GM12891 (cell line): ENCODE results near the gene AFG3L2.
A peak's percentile ranks its signal among the peaks of the same experiment; 100 is the strongest.

ENCODE experiments used
- DNase-seq: peaks from one replicate; pipeline ENCODE4 v3.0.0; 2011; ENCODE audit warnings: low spot score; ENCODE audit not compliant: insufficient read length
- FAIRE-seq: peaks from 2 replicates; lab custom pipeline; 2011; peaks lifted over from hg19 to GRCh38; lab: Jason Lieb, UNC
- PAX5 ChIP-seq: IDR thresholded peaks from 2 replicates; pipeline ENCODE4 v1.6.1; 2011; ENCODE audit warnings: low read length, moderate library complexity, mild to moderate bottlenecking; ENCODE audit not compliant: insufficient read depth, severe bottlenecking
- POLR2A ChIP-seq: IDR thresholded peaks from 2 replicates; pipeline ENCODE4 v1.6.1; 2011; ENCODE audit warnings: low read depth, low read length, control low read depth
- POLR2AphosphoS5 ChIP-seq: IDR thresholded peaks from 2 replicates; pipeline ENCODE4 v1.6.1; 2011; ENCODE audit warnings: low read depth, low read length, control low read depth
- POU2F2 ChIP-seq: IDR thresholded peaks from 2 replicates; pipeline ENCODE4 v1.6.1; 2011; ENCODE audit warnings: low read depth, mild to moderate bottlenecking, control low read depth, low read length, moderate library complexity
- SPI1 ChIP-seq: IDR thresholded peaks from 2 replicates; pipeline ENCODE4 v1.6.1; 2011; ENCODE audit warnings: low read depth, low read length, control low read depth
- TAF1 ChIP-seq: IDR thresholded peaks from 2 replicates; pipeline ENCODE4 v1.6.1; 2011; ENCODE audit warnings: low read depth, low read length, control low read depth

Gene AFG3L2

DNA sequence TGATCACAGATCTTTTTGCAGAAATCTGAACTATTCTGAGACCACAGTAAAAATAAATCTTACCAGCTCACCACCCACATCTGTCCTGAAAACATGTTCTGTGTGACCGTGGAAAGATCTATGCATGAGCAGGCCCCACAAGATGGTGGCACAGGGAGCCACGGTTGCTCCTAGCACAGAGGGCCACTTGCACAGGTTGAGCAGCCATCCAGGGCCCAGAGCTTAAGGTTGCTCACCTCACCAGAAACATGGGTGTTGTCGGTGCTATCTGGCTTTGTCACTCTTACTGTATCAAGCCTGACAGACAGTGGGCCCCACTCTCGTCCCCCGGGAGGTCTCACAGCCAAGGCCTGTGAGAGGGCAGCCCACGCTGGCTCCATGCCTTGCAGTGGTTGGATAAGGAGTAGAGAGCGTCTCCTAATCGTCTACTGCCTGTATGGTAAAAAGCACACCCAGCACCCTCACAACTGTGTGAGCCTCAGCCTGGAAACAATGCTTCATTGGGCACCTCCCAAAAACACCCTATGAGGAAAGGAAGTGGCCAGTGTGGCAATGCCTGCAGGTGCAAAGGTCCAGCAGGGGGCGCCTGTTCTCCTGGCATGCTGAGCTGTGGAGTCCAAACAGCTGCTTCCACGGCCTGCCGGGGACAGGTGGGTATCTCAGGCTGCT, 49.4 kb downstream of the AFG3L2 start:
- FAIRE-seq (peak; percentile 80), DNase-seq (peak; percentile 72)
- no peak for TF ChIP-seq TAF1
- peak; percentile 57 for TF ChIP-seq SPI1
- 0 out of 2 replicates have a peak, but pooled peaks have one; percentile 31 for TF ChIP-seq POLR2A
- TF ChIP-seq POLR2AphosphoS5, result no peak
- TF ChIP-seq POU2F2, result no peak
- no peak for TF ChIP-seq PAX5

DNA sequence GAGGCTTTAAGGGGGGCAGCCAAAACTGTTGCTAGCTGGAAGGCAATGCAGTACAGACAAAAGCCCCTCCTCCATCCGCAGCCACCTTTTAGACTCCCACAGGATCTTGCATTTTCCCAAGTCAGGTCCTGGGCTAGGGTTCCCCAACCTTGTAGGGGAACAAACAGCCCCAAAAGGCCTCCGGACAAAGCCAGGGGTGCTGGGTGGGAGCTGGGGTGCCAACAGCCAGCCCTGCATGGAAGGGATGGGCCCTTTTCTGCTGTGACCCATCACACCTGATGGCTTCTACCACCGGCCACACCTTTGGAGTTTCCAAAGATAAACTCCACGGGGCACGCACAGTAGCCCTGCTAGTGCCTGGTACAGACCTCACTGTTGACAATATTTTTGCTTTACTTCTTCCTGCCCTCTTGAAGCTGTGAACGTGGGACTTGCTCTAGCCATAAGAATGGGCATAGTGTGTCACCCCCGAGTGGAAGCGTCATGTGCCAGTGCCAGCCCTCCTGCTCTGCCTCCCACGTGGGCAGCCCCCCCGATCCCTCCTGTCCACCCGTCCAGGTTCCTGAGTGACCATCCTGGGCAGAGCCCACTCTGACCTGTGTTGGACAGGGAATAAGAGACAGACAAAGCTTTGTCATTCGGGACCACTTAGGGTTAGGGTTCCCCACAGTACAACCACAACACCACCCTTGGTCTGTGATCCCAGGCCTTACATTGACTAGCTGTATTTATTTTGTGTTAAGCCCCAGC, 50.1 kb downstream of the AFG3L2 start:
- DNase-seq (no peak), FAIRE-seq (no peak)
- TF ChIP-seq POLR2A, result peak; percentile 31; the same call in 1 of the 2 replicates
- TF ChIP-seq POU2F2, result no peak
- TF ChIP-seq POLR2AphosphoS5, result no peak
- TF ChIP-seq SPI1, result no peak

DNA sequence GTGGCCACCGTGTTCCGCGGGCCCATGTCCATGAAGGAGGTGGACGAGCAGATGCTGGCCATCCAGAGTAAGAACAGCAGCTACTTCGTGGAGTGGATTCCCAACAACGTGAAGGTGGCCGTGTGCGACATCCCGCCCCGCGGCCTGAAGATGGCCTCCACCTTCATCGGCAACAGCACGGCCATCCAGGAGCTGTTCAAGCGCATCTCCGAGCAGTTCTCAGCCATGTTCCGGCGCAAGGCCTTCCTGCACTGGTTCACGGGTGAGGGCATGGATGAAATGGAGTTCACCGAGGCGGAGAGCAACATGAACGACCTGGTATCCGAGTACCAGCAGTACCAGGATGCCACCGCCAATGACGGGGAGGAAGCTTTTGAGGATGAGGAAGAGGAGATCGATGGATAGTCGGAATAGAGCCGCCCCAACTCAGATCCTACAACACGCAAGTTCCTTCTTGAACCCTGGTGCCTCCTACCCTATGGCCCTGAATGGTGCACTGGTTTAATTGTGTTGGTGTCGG, 51.2 kb downstream of the AFG3L2 start:
- TF ChIP-seq POLR2A (peak; percentile 10; the same call in 1 of the 2 replicates), PAX5 (no peak)
- DNase-seq, result no peak
- FAIRE-seq, result no peak

DNA sequence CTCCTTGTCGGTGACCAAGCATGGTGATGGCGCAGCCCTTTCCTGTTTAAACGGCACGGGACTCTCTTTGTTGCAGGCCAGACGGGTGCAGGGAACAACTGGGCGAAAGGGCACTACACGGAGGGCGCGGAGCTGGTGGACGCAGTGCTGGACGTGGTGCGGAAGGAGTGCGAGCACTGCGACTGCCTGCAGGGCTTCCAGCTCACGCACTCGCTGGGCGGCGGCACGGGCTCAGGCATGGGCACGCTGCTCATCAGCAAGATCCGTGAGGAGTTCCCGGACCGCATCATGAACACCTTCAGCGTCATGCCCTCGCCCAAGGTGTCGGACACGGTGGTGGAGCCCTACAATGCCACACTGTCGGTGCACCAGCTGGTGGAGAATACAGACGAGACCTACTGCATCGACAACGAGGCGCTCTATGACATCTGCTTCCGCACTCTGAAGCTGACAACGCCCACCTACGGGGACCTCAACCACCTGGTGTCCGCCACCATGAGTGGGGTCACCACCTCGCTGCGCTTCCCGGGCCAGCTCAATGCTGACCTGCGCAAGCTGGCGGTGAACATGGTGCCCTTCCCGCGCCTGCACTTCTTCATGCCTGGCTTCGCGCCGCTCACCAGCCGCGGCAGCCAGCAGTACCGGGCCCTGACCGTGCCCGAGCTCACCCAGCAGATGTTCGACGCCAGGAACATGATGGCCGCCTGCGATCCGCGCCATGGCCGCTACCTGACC, 51.9 kb downstream of the AFG3L2 start:
- DNase-seq, result no peak

DNA sequence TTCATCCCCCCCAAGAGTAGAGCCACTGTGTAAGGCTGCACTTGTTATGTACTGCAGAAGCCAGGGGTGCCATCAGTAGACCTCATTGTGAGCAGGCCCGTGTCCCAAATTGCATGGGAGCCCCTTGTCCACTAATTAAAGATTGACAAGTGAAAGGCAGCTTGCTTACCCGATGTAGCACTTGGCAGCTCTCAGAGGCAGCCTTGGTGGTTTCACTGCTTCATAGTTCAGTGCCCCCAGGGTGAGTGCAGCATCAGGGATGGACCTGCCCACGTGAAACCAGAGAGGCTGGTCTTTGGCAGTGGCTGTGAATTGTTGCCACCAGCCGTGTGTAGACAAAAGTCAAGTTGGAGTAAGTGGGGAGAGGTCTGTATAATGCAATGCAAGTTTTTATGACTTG, 55.7 kb downstream of the AFG3L2 start:
- no peak for TF ChIP-seq POLR2A
- TF ChIP-seq SPI1, result no peak
- TF ChIP-seq TAF1, result no peak
- no peak for TF ChIP-seq PAX5
- no peak for TF ChIP-seq POLR2AphosphoS5
- no peak for TF ChIP-seq POU2F2
- DNase-seq, result no peak
- peak; percentile 72 for FAIRE-seq

More for the DNA sequence above, 51.9 kb downstream of the AFG3L2 start:
- no peak for FAIRE-seq
- TF ChIP-seq POLR2A (no peak), TAF1 (no peak), SPI1 (no peak), POLR2AphosphoS5 (no peak; the same call in 1 of the 2 replicates), POU2F2 (no peak), PAX5 (no peak)

DNA sequence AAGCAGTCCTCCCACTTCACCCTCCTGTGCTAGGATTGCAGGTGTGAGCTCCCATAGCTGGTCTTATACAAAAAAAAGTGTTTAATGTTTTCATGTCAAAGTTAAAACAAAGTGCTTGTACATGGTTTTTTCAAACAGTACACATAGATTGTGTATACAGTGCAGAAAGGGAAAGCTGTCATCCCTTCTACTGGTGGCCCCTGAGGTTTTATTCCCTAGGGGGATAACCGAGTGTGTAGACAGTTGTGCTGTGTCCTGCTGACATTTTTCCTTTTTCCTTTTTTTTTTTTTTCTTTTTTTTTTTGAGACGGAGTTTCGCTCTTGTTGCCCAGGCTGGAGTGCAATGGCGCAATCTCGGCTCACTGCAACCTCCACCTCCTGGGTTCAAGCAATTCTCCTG, 58.2 kb downstream of the AFG3L2 start:
- DNase-seq (no peak), FAIRE-seq (no peak)
- no peak for TF ChIP-seq POLR2A
- TF ChIP-seq POU2F2, result no peak
- TF ChIP-seq SPI1, result no peak
- TF ChIP-seq POLR2AphosphoS5, result no peak
- no peak for TF ChIP-seq PAX5
- no peak for TF ChIP-seq TAF1

DNA sequence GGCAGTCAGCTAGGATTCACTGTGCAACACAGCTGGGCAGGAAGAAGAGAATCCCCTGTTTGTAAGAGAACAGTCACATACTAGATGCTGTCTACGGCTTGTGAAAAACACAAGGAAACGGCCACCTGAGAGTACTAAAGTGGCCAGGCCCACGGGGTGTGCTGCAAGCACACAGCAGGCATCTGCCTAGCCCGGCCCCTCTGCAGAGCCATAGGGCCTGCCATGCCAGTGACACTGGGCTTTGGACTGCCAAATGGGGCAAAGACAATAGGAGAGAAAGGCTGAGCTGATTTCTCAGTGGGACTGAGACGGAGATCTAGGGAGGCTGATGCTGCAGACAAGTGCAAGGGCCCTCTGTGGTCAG, 58.7 kb downstream of the AFG3L2 start:
- FAIRE-seq (peak; percentile 58), DNase-seq (no peak)

DNA sequence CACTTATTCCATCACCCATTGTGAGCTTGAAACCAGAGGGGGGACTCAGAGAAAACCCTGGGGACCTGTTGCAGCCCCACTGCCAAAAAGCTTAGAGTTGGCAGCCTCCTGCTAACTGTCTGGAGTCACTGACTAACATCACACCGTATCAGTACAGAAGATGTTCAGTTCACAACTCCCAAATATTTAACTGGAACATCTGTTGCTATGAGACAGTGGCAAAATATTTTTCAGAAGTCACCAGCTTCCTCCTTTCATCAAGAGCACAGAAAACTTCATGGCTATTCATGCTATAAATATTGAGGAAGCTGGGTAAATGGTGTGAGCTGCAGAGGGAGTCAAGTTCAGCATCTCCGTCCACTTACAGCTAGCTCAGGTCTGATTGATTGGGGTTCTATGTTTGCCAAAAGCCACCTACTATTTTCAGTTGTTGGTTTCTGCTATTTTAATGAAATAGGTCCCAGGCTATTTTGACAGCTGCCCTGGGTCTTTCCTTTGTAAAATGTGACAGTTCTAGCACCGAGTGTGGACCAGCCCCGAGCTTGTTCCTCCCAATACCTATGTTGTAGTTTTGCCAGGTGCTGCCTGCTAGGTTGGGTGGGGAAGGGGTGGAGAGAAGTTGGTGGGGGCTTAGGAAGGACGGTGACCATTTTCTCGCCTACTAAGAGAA, 59.2 kb downstream of the AFG3L2 start:
- no peak for FAIRE-seq
- TF ChIP-seq TAF1, result no peak
- TF ChIP-seq POLR2AphosphoS5, result no peak
- no peak for TF ChIP-seq PAX5
- no peak for TF ChIP-seq SPI1
- no peak for TF ChIP-seq POU2F2
- no peak for TF ChIP-seq POLR2A
- no peak for DNase-seq

More for the DNA sequence above, 58.7 kb downstream of the AFG3L2 start:
- no peak for TF ChIP-seq TAF1
- no peak for TF ChIP-seq POLR2AphosphoS5
- TF ChIP-seq POU2F2, result no peak

DNA sequence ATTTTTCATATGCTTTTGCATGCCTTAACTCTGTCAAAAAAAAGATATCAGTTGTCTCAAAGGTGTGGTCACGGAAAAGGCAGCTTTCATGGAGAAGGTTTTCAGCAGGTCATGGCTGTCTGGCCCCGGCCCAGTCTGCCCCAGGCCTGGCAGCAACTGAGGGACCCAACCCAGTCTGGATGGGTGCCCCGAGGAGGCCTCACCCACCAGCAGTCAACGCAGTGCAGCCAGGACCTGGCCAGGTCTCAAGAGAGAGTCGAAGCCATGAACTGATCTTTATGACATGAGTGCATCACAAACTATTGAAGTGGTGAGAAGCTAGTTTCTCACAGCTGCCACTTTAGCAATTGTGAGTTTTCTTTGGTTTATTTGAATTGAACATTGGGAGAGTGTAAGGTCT, 61.1 kb downstream of the AFG3L2 start:
- no peak for DNase-seq
- TF ChIP-seq SPI1 (no peak), PAX5 (no peak), POLR2AphosphoS5 (no peak), POU2F2 (no peak)
- peak; percentile 54 for FAIRE-seq

DNA sequence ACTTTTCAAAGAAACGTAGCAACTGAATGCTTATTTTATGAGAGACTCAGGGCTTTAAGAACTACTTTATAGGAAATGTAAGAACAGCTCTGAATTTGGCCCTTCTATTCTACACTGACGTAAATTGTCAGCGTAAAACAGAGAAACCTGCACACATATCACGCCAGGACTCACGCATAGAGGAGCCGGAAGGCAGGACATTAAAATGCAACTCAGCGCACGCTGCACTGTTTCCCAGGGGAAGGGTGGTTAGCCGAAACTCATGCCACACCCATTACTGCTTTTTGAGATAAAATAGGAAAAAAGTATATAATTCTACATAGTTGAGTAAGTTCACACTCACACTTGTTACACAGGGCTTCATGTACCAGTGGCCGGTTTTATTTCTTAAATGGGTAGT, 61.5 kb downstream of the AFG3L2 start:
- DNase-seq (no peak), FAIRE-seq (peak; percentile 33)
- TF ChIP-seq TAF1 (no peak), POLR2A (no peak), SPI1 (no peak), POU2F2 (no peak), POLR2AphosphoS5 (no peak), PAX5 (no peak)
